Placental pericyte (primary cell): ENCODE results near the gene HNRNPCL1. TPM values are rescaled to one million over a fixed set of nuclear protein-coding genes. Genes with fewer than 3 reads are reported as not detected.

Source experiments
- total RNA-seq: library from RNA; depleted of rRNA; stranded (reverse); fragments of >200 nt; gene quantifications from 2 replicates; pipeline ENCODE4 v1.2.3, GENCODE V29; 2012

The HNRNPCL1 gene
- total RNA-seq = not detected in 2 replicates

DNA sequence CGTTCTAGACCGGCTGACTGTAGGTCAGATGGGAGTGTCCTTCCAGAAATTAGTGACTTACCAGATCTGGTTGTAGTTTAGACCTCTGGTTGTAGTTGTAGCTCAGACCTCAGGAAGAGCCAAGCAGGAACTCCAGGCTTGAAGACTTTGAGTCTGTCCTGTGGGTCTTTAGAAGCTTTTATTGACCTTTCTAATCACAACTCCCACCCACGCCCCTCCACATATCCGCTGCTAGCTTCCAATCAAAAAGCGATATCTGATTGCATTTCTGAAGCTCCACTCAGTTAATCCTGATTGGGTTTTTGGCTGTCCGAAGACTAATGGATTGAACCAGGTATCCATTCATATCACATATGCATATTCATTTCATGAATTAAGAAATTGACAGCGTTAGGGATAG is at the start of gene HNRNPCL1:
HNRNPCL1 (minus strand) TSS at position 101 of the 400 bp plus-strand sequence. CDS start 431 bp downstream, outside the sequence.

DNA sequence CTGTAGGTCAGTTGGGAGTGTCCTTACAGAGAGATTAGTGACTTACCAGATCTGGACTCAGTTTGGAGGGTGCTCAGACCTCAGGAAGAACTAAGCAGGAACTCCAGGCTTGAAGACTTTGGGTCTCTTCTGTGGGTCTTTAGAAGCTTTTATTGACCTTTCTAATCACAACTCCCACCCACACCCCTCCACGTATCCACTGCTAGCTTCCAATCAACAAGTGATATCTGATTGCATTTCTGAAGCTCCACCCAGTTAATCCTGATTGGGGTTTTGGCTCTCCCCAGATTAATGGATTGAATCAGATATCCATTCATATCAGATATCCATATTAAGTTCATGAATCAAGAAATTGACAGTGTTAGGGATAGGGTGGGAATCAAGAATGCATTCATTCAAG is 49.6 kb upstream of the HNRNPCL1 start, which contains the start of gene PRAMEF10:
PRAMEF10 (minus strand) TSS at position 101 of the 400 bp plus-strand sequence. CDS start 2,423 bp downstream, outside the sequence.

DNA sequence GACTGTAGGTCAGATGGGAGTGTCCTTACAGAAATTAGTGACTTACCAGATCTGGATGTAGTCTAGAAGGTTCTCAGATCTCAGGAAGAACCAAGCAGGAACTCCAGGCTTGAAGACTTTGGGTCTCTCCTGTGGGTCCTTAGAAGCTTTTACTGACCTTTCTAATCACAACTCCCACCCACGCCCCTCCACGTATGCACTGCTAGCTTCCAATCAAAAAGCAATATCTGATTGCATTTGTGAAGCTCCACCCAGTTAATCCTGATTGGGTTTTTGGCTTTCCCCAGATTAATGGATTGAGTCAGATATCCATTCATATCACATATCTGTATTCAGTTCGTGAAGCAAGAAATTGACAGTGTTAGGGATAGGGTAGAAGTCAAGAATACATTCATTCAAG is 37.6 kb upstream of the HNRNPCL1 start, which contains the start of gene PRAMEF4:
PRAMEF4 (minus strand) TSS at position 101 of the 400 bp plus-strand sequence. CDS start 2,807 bp downstream, outside the sequence.

DNA sequence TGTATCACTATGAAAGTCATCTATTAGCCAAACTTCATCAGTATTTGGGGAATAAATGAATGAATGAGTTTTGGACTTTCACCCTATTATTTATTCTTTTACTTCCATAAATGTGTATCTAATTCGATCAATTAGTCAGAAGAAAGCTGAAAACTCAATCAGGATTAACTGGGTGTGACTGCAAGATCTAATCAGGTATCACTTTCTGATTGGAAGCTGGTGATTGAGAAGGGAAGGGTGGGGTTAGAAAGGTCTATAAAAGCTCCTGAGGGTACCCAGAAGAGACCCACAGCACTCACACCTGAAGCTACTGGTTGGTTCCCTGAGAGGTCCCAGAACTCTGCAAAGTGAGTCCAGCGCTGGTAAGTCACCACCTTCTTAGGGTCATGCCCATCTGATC is 8.3 kb upstream of the HNRNPCL1 start, which contains the start of gene PRAMEF2:
PRAMEF2 (plus strand) TSS at position 301 of the 400 bp plus-strand sequence. CDS start 1,924 bp downstream, outside the sequence.

DNA sequence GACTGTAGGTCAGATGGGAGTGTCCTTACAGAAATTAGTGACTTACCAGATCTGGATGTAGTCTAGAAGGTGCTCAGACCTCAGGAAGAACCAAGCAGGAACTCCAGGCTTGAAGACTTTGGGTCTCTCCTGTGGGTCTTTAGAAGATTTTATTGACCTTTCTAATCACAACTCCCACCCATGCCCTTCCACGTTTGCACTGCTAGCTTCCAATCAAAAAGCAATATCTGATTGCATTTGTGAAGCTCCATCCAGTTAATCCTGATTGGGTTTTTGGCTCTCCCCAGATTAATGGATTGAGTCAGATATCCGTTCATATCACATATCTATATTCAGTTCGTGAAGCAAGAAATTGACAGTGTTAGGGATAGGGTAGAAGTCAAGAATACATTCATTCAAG is 17.2 kb downstream of the HNRNPCL1 start, which contains the start of gene PRAMEF11:
PRAMEF11 (minus strand) TSS at position 101 of the 400 bp plus-strand sequence. CDS start 2,621 bp downstream, outside the sequence.

Other genes with a start within 250 kb of the HNRNPCL1 start
- gene DHRS3, start 230.5 kb downstream of the HNRNPCL1 start, total RNA-seq = 57.0 and 192 TPM in 2 replicates
- not detected in 2 replicates for gene AADACL4, start 204.6 kb downstream of the HNRNPCL1 start, total RNA-seq
- gene AADACL3, start 132.6 kb downstream of the HNRNPCL1 start, total RNA-seq = not detected in 2 replicates
- gene CFAP107, start 102.5 kb downstream of the HNRNPCL1 start, total RNA-seq = not detected in 2 replicates
- not detected in 2 replicates for gene PRAMEF12, start 75.0 kb downstream of the HNRNPCL1 start, total RNA-seq
- gene PRAMEF1, start 57.3 kb downstream of the HNRNPCL1 start, total RNA-seq = not detected in 2 replicates
- gene PRAMEF11, start 17.3 kb downstream of the HNRNPCL1 start, total RNA-seq = not detected in 2 replicates
- gene PRAMEF2, start 8.4 kb upstream of the HNRNPCL1 start, total RNA-seq = not detected in 2 replicates
- not detected in 2 replicates for gene PRAMEF4, start 37.5 kb upstream of the HNRNPCL1 start, total RNA-seq
- not detected in 2 replicates for gene PRAMEF10, start 49.5 kb upstream of the HNRNPCL1 start, total RNA-seq
- not detected in 2 replicates for gene PRAMEF7, start 67.9 kb upstream of the HNRNPCL1 start, total RNA-seq
- gene PRAMEF6, start 98.9 kb upstream of the HNRNPCL1 start, total RNA-seq = not detected in 2 replicates
- not detected in 2 replicates for gene PRAMEF27, start 207.9 kb upstream of the HNRNPCL1 start, total RNA-seq
- gene HNRNPCL3, start 212.0 kb upstream of the HNRNPCL1 start, total RNA-seq = not detected in 2 replicates
- not detected in 2 replicates for gene PRAMEF25, start 222.1 kb upstream of the HNRNPCL1 start, total RNA-seq